ENCODE results near the gene FURIN. TPM values are rescaled to one million over a fixed set of nuclear protein-coding genes. Genes with fewer than 3 reads are reported as not detected.

The FURIN gene
- total and polyA plus RNA-seq, 2 of the 8 experiments (the other 6 are each of a cell fraction or from before 2014, with no cell fraction given): 15.8 to 32.1 TPM

DNA sequence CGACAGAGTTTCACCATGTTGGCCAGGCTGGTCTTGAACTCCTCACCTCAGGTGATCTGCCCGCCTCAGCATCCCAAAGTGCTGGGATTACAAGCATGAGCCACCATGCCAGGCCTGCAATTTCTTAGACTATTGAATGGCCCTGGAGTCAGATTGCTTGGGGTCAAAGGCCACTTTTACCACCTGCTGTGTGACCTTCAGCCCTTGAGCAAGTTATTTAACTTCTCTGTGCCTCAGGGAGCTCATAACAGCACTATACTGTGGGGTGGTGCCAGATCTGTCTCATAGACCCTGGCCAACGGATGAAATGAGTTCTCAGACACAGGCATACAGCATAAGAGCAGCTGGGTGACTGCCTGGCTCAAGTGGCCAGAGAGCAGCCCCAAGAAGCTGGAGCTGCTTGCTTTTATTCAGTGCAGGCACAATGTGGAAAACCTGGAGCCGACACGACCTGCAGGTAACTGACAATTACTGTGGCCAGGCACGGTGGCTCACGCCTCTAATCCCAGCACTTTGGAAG, 44.9 kb upstream of the FURIN start:
- H3K9me3 ChIP-seq (ENCODE audit: insufficient read depth in 2 of 2, low read depth in 1 of 2, low read length in 1 of 2): no peaks in the 10 kb centered on the region
- H2BK20ac ChIP-seq (ENCODE audit: low read length): no peak overlapping the region
- H3K4me2 ChIP-seq (ENCODE audit: insufficient read depth in 1 of 2, low read depth in 2 of 2, low read length in 2 of 2): no peak overlapping the region
- no peaks in the 10 kb centered on the region for H3K79me2 ChIP-seq (ENCODE audit: control insufficient read depth in 1 of 2, insufficient read depth in 2 of 2, low read length in 2 of 2)
- H2BK5ac ChIP-seq (ENCODE audit: low read depth, low read length): no peak overlapping the region
- no peak overlapping the region for H3K9ac ChIP-seq (replicated peaks in 1 of 4; ENCODE audit: extremely low read depth in 1 of 4, low read depth in 3 of 4, low read length in 3 of 4)
- H2AFZ ChIP-seq (ENCODE audit: low read length): no peak overlapping the region
- H3K27me3 ChIP-seq (replicated peaks in 1 of 4; ENCODE audit: control insufficient read depth in 3 of 4, extremely low read depth in 1 of 4, insufficient read depth in 3 of 4, low read length in 3 of 4): no peaks in the 10 kb centered on the region
- H2BK12ac ChIP-seq (ENCODE audit: low read depth, low read length): no peak overlapping the region
- H4K8ac ChIP-seq (ENCODE audit: extremely low read depth, insufficient read depth, low read length): no peak overlapping the region
- WGBS, 2 experiments (ENCODE audit: extremely low coverage in 1 of 2, insufficient coverage in 1 of 2, insufficient read length in 1 of 2, insufficient replicate concordance in 2 of 2, low coverage in 1 of 2, low lambda C conversion rate in 2 of 2, missing lambda C conversion rate in 1 of 2): 92% methylated on average over 7 of the region's 7 CpGs; no CpG with 5 or more reads in 1 of the 2 experiments
- FAIRE-seq (no peak), DNase-seq (ENCODE audit: low read depth in 1 of 2, low spot score in 2 of 2) (no peak)
- no peak overlapping the region for H3K56ac ChIP-seq (replicated peaks; ENCODE audit: insufficient read length, low read depth, low read length)
- H3K27ac ChIP-seq (ENCODE audit: low read depth, low read length): no peak overlapping the region
- no peak overlapping the region for H3K23ac ChIP-seq (ENCODE audit: insufficient read length)
- H2AK5ac ChIP-seq (ENCODE audit: low read depth, low read length): no peak overlapping the region
- H3K4me1 ChIP-seq (replicated peaks in 1 of 4; ENCODE audit: control insufficient read depth in 3 of 4, insufficient read depth in 4 of 4, low read length in 3 of 4): no peaks in the 10 kb centered on the region; a peak in 2 of 7 replicates
- H3K4ac ChIP-seq (replicated peaks; ENCODE audit: insufficient read length, low read depth, low read length): no peak overlapping the region
- no peak overlapping the region for H4K5ac ChIP-seq (ENCODE audit: insufficient read length, low read depth, low read length)
- TF ChIP-seq FOSL1 (IDR thresholded peaks at IDR 0.05; ENCODE audit: insufficient read depth, low read depth, low read length) (no peak), KDM5A (IDR thresholded peaks at IDR 0.05; ENCODE audit: low read length) (no peak), SP4 (IDR thresholded peaks at IDR 0.05; ENCODE audit: low read length) (no peak), KDM4A (IDR thresholded peaks at IDR 0.05; ENCODE audit: low read depth, low read length, severe bottlenecking) (no peak), POU5F1 (IDR thresholded peaks at IDR 0.05; ENCODE audit: low read depth, low read length) (no peak), SIX5 (IDR thresholded peaks at IDR 0.05; ENCODE audit: low read depth, low read length) (no peak)
- TF ChIP-seq, protein P1, sequence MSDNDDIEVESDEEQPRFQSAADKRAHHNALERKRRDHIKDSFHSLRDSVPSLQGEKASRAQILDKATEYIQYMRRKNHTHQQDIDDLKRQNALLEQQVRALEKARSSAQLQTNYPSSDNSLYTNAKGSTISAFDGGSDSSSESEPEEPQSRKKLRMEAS (IDR thresholded peaks at IDR 0.05): no peak
- TF ChIP-seq, protein P2, sequence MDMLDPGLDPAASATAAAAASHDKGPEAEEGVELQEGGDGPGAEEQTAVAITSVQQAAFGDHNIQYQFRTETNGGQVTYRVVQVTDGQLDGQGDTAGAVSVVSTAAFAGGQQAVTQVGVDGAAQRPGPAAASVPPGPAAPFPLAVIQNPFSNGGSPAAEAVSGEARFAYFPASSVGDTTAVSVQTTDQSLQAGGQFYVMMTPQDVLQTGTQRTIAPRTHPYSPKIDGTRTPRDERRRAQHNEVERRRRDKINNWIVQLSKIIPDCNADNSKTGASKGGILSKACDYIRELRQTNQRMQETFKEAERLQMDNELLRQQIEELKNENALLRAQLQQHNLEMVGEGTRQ (IDR thresholded peaks at IDR 0.05; ENCODE audit: low read length): no peak
- no peaks in the 10 kb centered on the region for H3K36me3 ChIP-seq (ENCODE audit: control insufficient read depth in 2 of 4, insufficient read depth in 4 of 4, low read length in 3 of 4)
- H3K23me2 ChIP-seq (ENCODE audit: low read depth, low read length): no peaks in the 10 kb centered on the region
- H2BK15ac ChIP-seq (ENCODE audit: low read length): no peak overlapping the region
- H3K14ac ChIP-seq (ENCODE audit: insufficient read length): no peak overlapping the region
- no peak overlapping the region for H2BK120ac ChIP-seq (replicated peaks; ENCODE audit: low read depth, low read length)
- H4K91ac ChIP-seq (replicated peaks; ENCODE audit: insufficient read length, low read length): no peak overlapping the region
- no peak overlapping the region for H3K4me3 ChIP-seq (ENCODE audit: extremely low read depth in 1 of 4, insufficient read depth in 2 of 4, low read depth in 3 of 4, low read length in 4 of 4)
- H3K79me1 ChIP-seq (ENCODE audit: low read depth, low read length): no peaks in the 10 kb centered on the region
- ChIA-PET POLR2A (ENCODE audit: partially characterized antibody) (interaction anchor here (1.2 to 1.4 kb wide), 2 partner anchors 16 to 18 kb away, joined by 3 read pairs; no protein-coding TSS in a partner anchor), CTCF (ENCODE audit: partially characterized antibody) (interaction anchor here (1.1 to 10.9 kb wide), 6 partner anchors 9 to 111 kb away, joined by 3 to 54 read pairs (median 4); partner anchors contain the start of genes FES and UNC45A)
- no peak overlapping the region for H3K18ac ChIP-seq (ENCODE audit: extremely low read depth, low read length)
- H4K20me1 ChIP-seq (replicated peaks in 1 of 2; ENCODE audit: control insufficient read depth in 1 of 2, insufficient read depth in 2 of 2, low read length in 2 of 2): no peaks in the 10 kb centered on the region

Data from H1 (cell line).